HepG2 (cell line): ENCODE data around the gene MYO1B.

Source experiments
- RXRA ChIP-seq: sonication (generic); formaldehyde crosslinking; IDR thresholded peaks from 2 replicates; pipeline ENCODE4 v1.5.1; 2020; ENCODE audit warnings: missing genetic modification reagents
- SMARCC2 ChIP-seq: fragments of 450-650 bp; IDR thresholded peaks from 2 replicates; pipeline ENCODE4 v1.6.1; 2017; ENCODE audit warnings: antibody characterized with exemption, mild to moderate bottlenecking
- ZSCAN25 ChIP-seq: sonication (generic); formaldehyde crosslinking; IDR thresholded peaks from 2 replicates; pipeline ENCODE4 v1.8.0; 2022; ENCODE audit warnings: mild to moderate bottlenecking, missing genetic modification reagents

- TF ChIP-seq RXRA (CRISPR knock-in tag) (no peak), ZSCAN25 (no peak), SMARCC2 (no peak)
Measured at GRCh38 chr2:191347154-191347553, 102.0 kb downstream of the MYO1B start.
